SU-DHL-6 (cell line): ENCODE results near the gene SMIM33.

ENCODE experiments used
- H2AFZ ChIP-seq: fragments of 200-600 bp; sonication (generic); 2 replicates; pipeline ENCODE4 v1.6.1; 2014; ENCODE audit warnings: low read depth, mild to moderate bottlenecking, moderate library complexity, mixed read lengths, antibody characterized with exemption, low read length; ENCODE audit not compliant: severe bottlenecking
- H3F3A ChIP-seq: fragments of 200-600 bp; shearing (Covaris generic); 2 replicates; pipeline ENCODE4 v1.6.0; 2016; ENCODE audit warnings: antibody characterized with exemption, mild to moderate bottlenecking; ENCODE audit not compliant: insufficient read depth
- H3K27ac ChIP-seq: fragments of 200-600 bp; sonication (generic); 2 replicates; pipeline ENCODE4 v1.5.1; 2016; ENCODE audit warnings: low read depth, mild to moderate bottlenecking, low read length, moderate library complexity, mixed read lengths
- H3K27me3 ChIP-seq: fragments of 200-600 bp; sonication (generic), shearing (Covaris generic); 2 replicates; pipeline ENCODE4 v1.6.0; 2014; ENCODE audit warnings: mild to moderate bottlenecking, low read length
- H3K36me3 ChIP-seq: fragments of 200-600 bp; sonication (generic); 2 replicates; pipeline ENCODE4 v1.6.1; 2014; ENCODE audit warnings: mild to moderate bottlenecking, low read length, mixed read lengths
- H3K4me2 ChIP-seq: fragments of 300-600, 200-600 bp; shearing (Covaris generic), sonication (generic); 2 replicates; pipeline ENCODE4 v1.6.0; 2014; ENCODE audit warnings: low read length, low read depth, mild to moderate bottlenecking; ENCODE audit not compliant: poor library complexity, severe bottlenecking
- H3K4me3 ChIP-seq: fragments of 200-600 bp; sonication (generic); 2 replicates; pipeline ENCODE4 v1.5.1; 2014; ENCODE audit warnings: antibody characterized with exemption, low read length, mild to moderate bottlenecking, mixed read lengths; ENCODE audit not compliant: insufficient read depth, poor library complexity, severe bottlenecking
- H3K79me2 ChIP-seq: fragments of 200-600 bp; sonication (generic); 2 replicates; pipeline ENCODE4 v1.6.1; 2014; ENCODE audit warnings: mild to moderate bottlenecking, low read length, moderate library complexity; ENCODE audit not compliant: insufficient read depth
- H3K9ac ChIP-seq: fragments of 200-600 bp; sonication (generic); 2 replicates; pipeline ENCODE4 v1.7.0; 2014; ENCODE audit warnings: mild to moderate bottlenecking, low read length
- H3K9me2 ChIP-seq: fragments of 200-600 bp; sonication (generic); replicated peaks from 2 replicates; pipeline ENCODE4 v1.6.1; 2014; ENCODE audit warnings: low read length; ENCODE audit not compliant: insufficient read depth
- H3K9me3 ChIP-seq: fragments of 200-600 bp; sonication (generic); 2 replicates; pipeline ENCODE4 v1.6.1; 2014; ENCODE audit warnings: low read length, mixed read lengths; ENCODE audit not compliant: insufficient read depth
- H4K20me1 ChIP-seq: fragments of 200-600 bp; sonication (generic); 2 replicates; pipeline ENCODE4 v1.6.1; 2014; ENCODE audit warnings: low read depth, mild to moderate bottlenecking, antibody characterized with exemption, low read length, moderate library complexity, mixed read lengths
- CTCF ChIP-seq: fragments of 200-600 bp; sonication (generic); IDR thresholded peaks from one replicate; pipeline ENCODE4 v1.5.1; 2017; ENCODE audit warnings: antibody characterized with exemption, mild to moderate bottlenecking, low read length, moderate library complexity; ENCODE audit not compliant: insufficient read depth, poor library complexity, severe bottlenecking
- EZH2phosphoT487 ChIP-seq: fragments of 200-600 bp; sonication (generic), shearing (Covaris generic); conservative IDR thresholded peaks from 2 replicates; pipeline ENCODE4 v1.6.1; 2018; ENCODE audit warnings: mild to moderate bottlenecking, antibody characterized with exemption, low read length, moderate library complexity, mixed read lengths

Gene SMIM33

GRCh38 chr5:139426203-139426885, 44.5 kb upstream of the SMIM33 start:
- no peaks in the 10 kb centered on the region for H3K79me2 ChIP-seq
- no peaks in the 10 kb centered on the region for H3F3A ChIP-seq
- no peak overlapping the region for H3K4me2 ChIP-seq
- no peak overlapping the region for H2AFZ ChIP-seq
- H3K9ac ChIP-seq, result no peak overlapping the region
- no peaks in the 10 kb centered on the region for H4K20me1 ChIP-seq
- no peaks in the 10 kb centered on the region for H3K9me3 ChIP-seq
- no peaks in the 10 kb centered on the region for H3K27me3 ChIP-seq
- no peaks in the 10 kb centered on the region for H3K9me2 ChIP-seq
- H3K36me3 ChIP-seq, result no peaks in the 10 kb centered on the region
- H3K4me3 ChIP-seq, result no peak overlapping the region
- TF ChIP-seq EZH2phosphoT487 (no peak), CTCF (no peak)
- H3K27ac ChIP-seq, result no peak overlapping the region

GRCh38 chr5:139430015-139430414, 40.8 kb upstream of the SMIM33 start:
- Histone ChIP-seq H3K79me2 (no peaks in the 10 kb centered on the region), H3K9me2 (no peaks in the 10 kb centered on the region), H3K27me3 (no peaks in the 10 kb centered on the region), H2AFZ (no peak overlapping the region), H3K4me2 (no peak overlapping the region), H3K4me3 (no peak overlapping the region), H3F3A (no peaks in the 10 kb centered on the region), H3K36me3 (no peaks in the 10 kb centered on the region), H3K9ac (no peak overlapping the region), H4K20me1 (no peaks in the 10 kb centered on the region), H3K9me3 (no peaks in the 10 kb centered on the region), H3K27ac (no peak overlapping the region)
- no peak for TF ChIP-seq CTCF

GRCh38 chr5:139431706-139432105, 39.1 kb upstream of the SMIM33 start:
- no peak overlapping the region for H3K27ac ChIP-seq
- H3K4me3 ChIP-seq, result no peak overlapping the region
- no peaks in the 10 kb centered on the region for H3K9me3 ChIP-seq
- H3K9me2 ChIP-seq, result no peaks in the 10 kb centered on the region
- no peaks in the 10 kb centered on the region for H3F3A ChIP-seq
- no peaks in the 10 kb centered on the region for H3K27me3 ChIP-seq
- H3K79me2 ChIP-seq, result no peaks in the 10 kb centered on the region
- H4K20me1 ChIP-seq, result no peaks in the 10 kb centered on the region
- H3K36me3 ChIP-seq, result no peaks in the 10 kb centered on the region
- H2AFZ ChIP-seq, result no peak overlapping the region
- no peak overlapping the region for H3K9ac ChIP-seq
- H3K4me2 ChIP-seq, result no peak overlapping the region
- TF ChIP-seq EZH2phosphoT487, result no peak
- no peak for TF ChIP-seq CTCF
